Measurements from ENCODE around the gene MMP23B.

- no peak for TF ChIP-seq CTCF (IDR thresholded peaks at IDR 0.05; ENCODE audit: poor library complexity)
- TF ChIP-seq EZH2 (IDR thresholded peaks at IDR 0.05; ENCODE audit: borderline replicate concordance) = no peak
Measured at GRCh38 chr1:1614204-1614953, 17.6 kb upstream of the MMP23B start.
